Measurements from ENCODE around the gene GNG14.

- TF ChIP-seq CTCF (IDR thresholded peaks at IDR 0.05) (no peak), EP300 (IDR thresholded peaks at IDR 0.05) (no peak), POLR2A (IDR thresholded peaks at IDR 0.05; ENCODE audit: low read depth) (no peak)
Observed at GRCh38 chr19:12665281-12665573, 22.6 kb upstream of the GNG14 start.

Data from esophagus muscularis mucosa (tissue), 4 donors.